ENCODE results near the gene RBP4.

RBP4 gene

GRCh38 chr10:93599778-93600177 lies 1.3 kb downstream of the RBP4 start:
- Histone ChIP-seq H2AFZ (ENCODE audit: low read depth) (no peak overlapping the region), H3K27ac (no peak overlapping the region), H3K4me3 (IDR thresholded peaks at IDR 0.05; ENCODE audit: insufficient read depth, low read depth, low read length) (no peak overlapping the region), H3K4me2 (no peak overlapping the region), H4K20me1 (ENCODE audit: insufficient read depth) (no peaks in the 10 kb centered on the region), H3K36me3 (ENCODE audit: insufficient read depth) (no peaks in the 10 kb centered on the region), H3K4me1 (ENCODE audit: low read depth, poor library complexity, severe bottlenecking) (no peaks in the 10 kb centered on the region), H3K9ac (no peak overlapping the region), H3K27me3 (ENCODE audit: insufficient read depth, low read depth) (no peaks in the 10 kb centered on the region), H3K79me2 (ENCODE audit: insufficient read depth, low read depth) (no peaks in the 10 kb centered on the region)
- no peak for TF ChIP-seq CTCF (conservative IDR thresholded peaks at IDR 0.05; ENCODE audit: low read depth, low read length)

GRCh38 chr10:93599335-93599734 lies 1.7 kb downstream of the RBP4 start:
- Histone ChIP-seq H3K4me3 (IDR thresholded peaks at IDR 0.05; ENCODE audit: insufficient read depth, low read depth, low read length) (no peak overlapping the region), H3K36me3 (ENCODE audit: insufficient read depth) (no peaks in the 10 kb centered on the region), H3K27me3 (ENCODE audit: insufficient read depth, low read depth) (no peaks in the 10 kb centered on the region), H3K9ac (no peak overlapping the region), H3K79me2 (ENCODE audit: insufficient read depth, low read depth) (no peaks in the 10 kb centered on the region), H3K27ac (no peak overlapping the region), H4K20me1 (ENCODE audit: insufficient read depth) (no peaks in the 10 kb centered on the region), H2AFZ (ENCODE audit: low read depth) (no peak overlapping the region), H3K4me1 (ENCODE audit: low read depth, poor library complexity, severe bottlenecking) (no peaks in the 10 kb centered on the region), H3K4me2 (no peak overlapping the region)
- TF ChIP-seq CTCF (conservative IDR thresholded peaks at IDR 0.05; ENCODE audit: low read depth, low read length): no peak

GRCh38 chr10:93598157-93598556 lies 2.9 kb downstream of the RBP4 start:
- no peak overlapping the region for H3K4me3 ChIP-seq (IDR thresholded peaks at IDR 0.05; ENCODE audit: insufficient read depth, low read depth, low read length)
- H3K4me2 ChIP-seq: no peak overlapping the region
- H4K20me1 ChIP-seq (ENCODE audit: insufficient read depth): no peaks in the 10 kb centered on the region
- H3K36me3 ChIP-seq (ENCODE audit: insufficient read depth): no peaks in the 10 kb centered on the region
- H3K27ac ChIP-seq: no peak overlapping the region
- no peak overlapping the region for H3K9ac ChIP-seq
- no peaks in the 10 kb centered on the region for H3K27me3 ChIP-seq (ENCODE audit: insufficient read depth, low read depth)
- no peaks in the 10 kb centered on the region for H3K79me2 ChIP-seq (ENCODE audit: insufficient read depth, low read depth)
- no peaks in the 10 kb centered on the region for H3K4me1 ChIP-seq (ENCODE audit: low read depth, poor library complexity, severe bottlenecking)
- H2AFZ ChIP-seq (ENCODE audit: low read depth): no peak overlapping the region
- no peak for TF ChIP-seq CTCF (conservative IDR thresholded peaks at IDR 0.05; ENCODE audit: low read depth, low read length)

GRCh38 chr10:93597075-93597599 lies 3.9 kb downstream of the RBP4 start:
- Histone ChIP-seq H2AFZ (ENCODE audit: low read depth) (no peak overlapping the region), H3K79me2 (ENCODE audit: insufficient read depth, low read depth) (no peaks in the 10 kb centered on the region), H4K20me1 (ENCODE audit: insufficient read depth) (no peaks in the 10 kb centered on the region), H3K27ac (no peak overlapping the region), H3K4me1 (ENCODE audit: low read depth, poor library complexity, severe bottlenecking) (no peaks in the 10 kb centered on the region), H3K36me3 (ENCODE audit: insufficient read depth) (no peaks in the 10 kb centered on the region), H3K4me3 (IDR thresholded peaks at IDR 0.05; ENCODE audit: insufficient read depth, low read depth, low read length) (no peak overlapping the region), H3K9ac (no peak overlapping the region), H3K4me2 (no peak overlapping the region), H3K27me3 (ENCODE audit: insufficient read depth, low read depth) (no peaks in the 10 kb centered on the region)
- TF ChIP-seq CTCF (conservative IDR thresholded peaks at IDR 0.05; ENCODE audit: low read depth, low read length): no peak
